ENCODE results near the gene ADH6.
"Not testable (repeated sequence)": the region's sequence is repeated elsewhere in the genome, so short reads cannot be mapped to it uniquely, and the experiment has no call there.

The ADH6 gene

GRCh38 chr4:99234331-99235010 is 15.4 kb upstream of the ADH6 start:
- Histone ChIP-seq H3K4me3 (ENCODE audit: low read depth in 1 of 2, low read length in 1 of 2) (no peak overlapping the region), H3K9me3 (no peaks in the 10 kb centered on the region), H3K27me3 (no peaks in the 10 kb centered on the region), H3K36me3 (no peaks in the 10 kb centered on the region), H3K27ac (no peak overlapping the region), H3K4me1 (ENCODE audit: control insufficient read depth in 1 of 2, insufficient read depth in 1 of 2, low read depth in 1 of 2, low read length in 1 of 2) (no peaks in the 10 kb centered on the region)
- TF ChIP-seq, protein P1, sequence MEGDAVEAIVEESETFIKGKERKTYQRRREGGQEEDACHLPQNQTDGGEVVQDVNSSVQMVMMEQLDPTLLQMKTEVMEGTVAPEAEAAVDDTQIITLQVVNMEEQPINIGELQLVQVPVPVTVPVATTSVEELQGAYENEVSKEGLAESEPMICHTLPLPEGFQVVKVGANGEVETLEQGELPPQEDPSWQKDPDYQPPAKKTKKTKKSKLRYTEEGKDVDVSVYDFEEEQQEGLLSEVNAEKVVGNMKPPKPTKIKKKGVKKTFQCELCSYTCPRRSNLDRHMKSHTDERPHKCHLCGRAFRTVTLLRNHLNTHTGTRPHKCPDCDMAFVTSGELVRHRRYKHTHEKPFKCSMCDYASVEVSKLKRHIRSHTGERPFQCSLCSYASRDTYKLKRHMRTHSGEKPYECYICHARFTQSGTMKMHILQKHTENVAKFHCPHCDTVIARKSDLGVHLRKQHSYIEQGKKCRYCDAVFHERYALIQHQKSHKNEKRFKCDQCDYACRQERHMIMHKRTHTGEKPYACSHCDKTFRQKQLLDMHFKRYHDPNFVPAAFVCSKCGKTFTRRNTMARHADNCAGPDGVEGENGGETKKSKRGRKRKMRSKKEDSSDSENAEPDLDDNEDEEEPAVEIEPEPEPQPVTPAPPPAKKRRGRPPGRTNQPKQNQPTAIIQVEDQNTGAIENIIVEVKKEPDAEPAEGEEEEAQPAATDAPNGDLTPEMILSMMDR (IDR thresholded peaks at IDR 0.05): no peak

DNA sequence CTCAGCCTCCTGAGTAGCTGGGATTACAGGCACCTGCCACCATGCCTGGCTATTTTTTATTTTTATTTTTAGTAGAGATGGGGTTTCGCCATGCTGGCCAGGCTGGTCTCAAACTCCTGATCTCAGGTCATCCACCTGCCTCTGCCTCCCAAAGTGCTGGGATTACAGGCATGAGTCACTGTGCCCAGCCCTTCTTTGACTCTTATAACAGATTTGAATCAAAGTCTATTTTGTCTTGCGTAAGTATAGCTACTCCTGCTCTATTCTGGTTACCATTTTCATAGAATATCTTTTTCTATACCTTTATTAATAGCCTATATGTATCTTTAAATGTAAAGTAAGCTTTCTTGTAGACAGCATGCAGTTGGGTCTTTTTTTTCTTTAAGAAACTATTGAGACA is 14.4 kb upstream of the ADH6 start:
- not testable (repeated sequence) for H3K4me1 ChIP-seq (ENCODE audit: control insufficient read depth in 1 of 2, insufficient read depth in 1 of 2, low read depth in 1 of 2, low read length in 1 of 2); H3K27me3 ChIP-seq; H3K4me3 ChIP-seq (ENCODE audit: low read depth in 1 of 2, low read length in 1 of 2); H3K36me3 ChIP-seq; H3K27ac ChIP-seq; H3K9me3 ChIP-seq

DNA sequence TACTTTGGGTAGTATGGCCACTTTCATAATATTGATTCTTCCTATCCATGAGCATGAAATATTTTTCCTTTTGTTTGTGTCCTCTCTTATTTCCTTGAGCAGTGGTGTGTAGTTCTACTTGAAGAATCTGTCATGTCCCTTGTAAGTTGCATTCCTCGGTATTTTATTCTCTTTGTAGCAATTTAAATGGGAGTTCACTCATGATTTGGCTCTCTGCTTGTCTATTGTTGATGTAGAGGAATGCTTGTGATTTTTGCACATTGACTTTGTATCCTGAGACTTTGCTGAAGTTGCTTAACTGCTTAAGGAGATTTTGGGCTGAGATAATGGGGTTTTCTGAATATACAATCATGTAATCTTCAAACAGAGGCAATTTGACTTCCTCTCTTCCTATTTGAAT is 9.7 kb upstream of the ADH6 start:
- not testable (repeated sequence) for H3K4me3 ChIP-seq (ENCODE audit: low read depth in 1 of 2, low read length in 1 of 2); H3K27me3 ChIP-seq; H3K4me1 ChIP-seq (ENCODE audit: control insufficient read depth in 1 of 2, insufficient read depth in 1 of 2, low read depth in 1 of 2, low read length in 1 of 2); H3K36me3 ChIP-seq; H3K9me3 ChIP-seq; H3K27ac ChIP-seq

- H3K9me3 ChIP-seq; H3K4me3 ChIP-seq (ENCODE audit: low read depth in 1 of 2, low read length in 1 of 2); H3K4me1 ChIP-seq (ENCODE audit: control insufficient read depth in 1 of 2, insufficient read depth in 1 of 2, low read depth in 1 of 2, low read length in 1 of 2); H3K36me3 ChIP-seq; H3K27ac ChIP-seq; H3K27me3 ChIP-seq: not testable (repeated sequence)
Observed at GRCh38 chr4:99227646-99228045, 8.6 kb upstream of the ADH6 start.

GRCh38 chr4:99221980-99222379 is 2.9 kb upstream of the ADH6 start:
- Histone ChIP-seq H3K27ac (no peak overlapping the region), H3K9me3 (no peaks in the 10 kb centered on the region), H3K4me3 (ENCODE audit: low read depth in 1 of 2, low read length in 1 of 2) (no peak overlapping the region), H3K36me3 (no peaks in the 10 kb centered on the region), H3K4me1 (ENCODE audit: control insufficient read depth in 1 of 2, insufficient read depth in 1 of 2, low read depth in 1 of 2, low read length in 1 of 2) (no peaks in the 10 kb centered on the region), H3K27me3 (no peaks in the 10 kb centered on the region)
- TF ChIP-seq, protein P1 (IDR thresholded peaks at IDR 0.05): no peak

GRCh38 chr4:99219479-99219878 is 433 bp upstream of the ADH6 start:
- Histone ChIP-seq H3K9me3 (no peaks in the 10 kb centered on the region), H3K27ac (no peak overlapping the region)
- TF ChIP-seq, protein P1 (IDR thresholded peaks at IDR 0.05): no peak

GRCh38 chr4:99215521-99215920 is 3.5 kb downstream of the ADH6 start:
- Histone ChIP-seq H3K27me3 (no peaks in the 10 kb centered on the region), H3K4me1 (ENCODE audit: control insufficient read depth in 1 of 2, insufficient read depth in 1 of 2, low read depth in 1 of 2, low read length in 1 of 2) (no peaks in the 10 kb centered on the region), H3K4me3 (ENCODE audit: low read depth in 1 of 2, low read length in 1 of 2) (no peak overlapping the region), H3K27ac (no peak overlapping the region), H3K36me3 (no peaks in the 10 kb centered on the region), H3K9me3 (no peaks in the 10 kb centered on the region)
- TF ChIP-seq, protein P1 (IDR thresholded peaks at IDR 0.05): no peak

More at GRCh38 chr4:99219479-99219878, 433 bp upstream of the ADH6 start:
- Histone ChIP-seq H3K4me3 (ENCODE audit: low read depth in 1 of 2, low read length in 1 of 2) (no peak overlapping the region), H3K36me3 (no peaks in the 10 kb centered on the region), H3K4me1 (ENCODE audit: control insufficient read depth in 1 of 2, insufficient read depth in 1 of 2, low read depth in 1 of 2, low read length in 1 of 2) (no peaks in the 10 kb centered on the region), H3K27me3 (no peaks in the 10 kb centered on the region)
